GM23338 (cell line): ENCODE results near the gene HK1. TPM values are rescaled to one million over a fixed set of nuclear protein-coding genes. Genes with fewer than 3 reads are reported as not detected.

Source experiments
- ATAC-seq: fragments of 200-7000 bp; cut with Tn5 transposase; 3 replicates; pipeline ENCODE4 v1.9.1; 2020
- DNase-seq: peaks from one replicate; pipeline ENCODE4 v3.0.0-alpha.2; 2015; ENCODE audit warnings: low spot score
- H2AFZ ChIP-seq: fragments of 200-600 bp; sonication (generic); 2 replicates; pipeline ENCODE4 v1.8.0; 2016; ENCODE audit warnings: antibody characterized with exemption, mild to moderate bottlenecking, moderate library complexity
- H3F3A ChIP-seq: fragments of 200-600 bp; sonication (generic); replicated peaks from 2 replicates; pipeline ENCODE4 v1.8.0; 2017; ENCODE audit warnings: antibody characterized with exemption, mixed run types, low read depth
- H3K27ac ChIP-seq: fragments of 200-600 bp; sonication (generic); 2 replicates; pipeline ENCODE4 v1.6.1; 2016; ENCODE audit warnings: low read depth
- H3K27me3 ChIP-seq: fragments of 200-600 bp; sonication (generic); 2 replicates; pipeline ENCODE4 v1.8.0; 2016; ENCODE audit warnings: mild to moderate bottlenecking, mixed run types, moderate library complexity; ENCODE audit not compliant: insufficient read depth
- H3K36me3 ChIP-seq: fragments of 200-600 bp; sonication (generic); 2 replicates; pipeline ENCODE4 v1.8.0; 2016; ENCODE audit warnings: mild to moderate bottlenecking; ENCODE audit not compliant: insufficient read depth
- H3K4me1 ChIP-seq: fragments of 200-600 bp; sonication (generic); 2 replicates; pipeline ENCODE4 v1.8.0; 2016; ENCODE audit warnings: mild to moderate bottlenecking, moderate library complexity; ENCODE audit not compliant: insufficient read depth
- H3K4me2 ChIP-seq: fragments of 200-600 bp; sonication (generic); 2 replicates; pipeline ENCODE4 v1.7.1; 2017; ENCODE audit warnings: mixed run types
- H3K4me3 ChIP-seq: fragments of 200-600 bp; sonication (generic); 2 replicates; pipeline ENCODE4 v1.6.1; 2016; ENCODE audit warnings: mixed run types
- H3K79me2 ChIP-seq: fragments of 200-600 bp; sonication (generic); replicated peaks from 2 replicates; pipeline ENCODE4 v1.8.0; 2017; ENCODE audit warnings: mild to moderate bottlenecking; ENCODE audit not compliant: insufficient read depth
- H3K9me2 ChIP-seq: fragments of 200-600 bp; sonication (generic); 2 replicates; pipeline ENCODE4 v1.8.0; 2017; ENCODE audit not compliant: insufficient read depth
- H4K20me1 ChIP-seq: fragments of 200-600 bp; sonication (generic); replicated peaks from 2 replicates; pipeline ENCODE4 v1.8.0; 2017; ENCODE audit warnings: mild to moderate bottlenecking; ENCODE audit not compliant: insufficient read depth
- H3K27ac Mint-ChIP-seq: 2 replicates; pipeline ENCODE4 v1.8.0; 2020; ENCODE audit warnings: inconsistent platforms, mild to moderate bottlenecking, moderate library complexity, mixed read lengths
- H3K27me3 Mint-ChIP-seq: 3 replicates; pipeline ENCODE4 v1.8.0; 2022; ENCODE audit warnings: low read depth, mild to moderate bottlenecking, moderate library complexity, mixed read lengths, inconsistent platforms; ENCODE audit not compliant: insufficient read depth, poor library complexity
- H3K36me3 Mint-ChIP-seq: 3 replicates; pipeline ENCODE4 v1.8.0; 2021; ENCODE audit warnings: low read depth, mild to moderate bottlenecking, inconsistent platforms, moderate library complexity, mixed read lengths
- H3K4me1 Mint-ChIP-seq: 3 replicates; pipeline ENCODE4 v1.8.0; 2020; ENCODE audit warnings: mild to moderate bottlenecking, inconsistent platforms, mixed read lengths
- H3K4me3 Mint-ChIP-seq: 3 replicates; pipeline ENCODE4 v1.8.0; 2021; ENCODE audit warnings: moderate library complexity, mild to moderate bottlenecking, inconsistent platforms, mixed read lengths
- H3K9me3 Mint-ChIP-seq: 3 replicates; pipeline ENCODE4 v1.8.0; 2020; ENCODE audit warnings: moderate library complexity, mild to moderate bottlenecking, inconsistent platforms, mixed read lengths
- CREB1 ChIP-seq: fragments of 250-450 bp; sonication (Bioruptor Pico); IDR thresholded peaks from 2 replicates; pipeline ENCODE4 v1.5.0; 2020; ENCODE audit warnings: low read depth, mild to moderate bottlenecking, moderate library complexity
- CTCF ChIP-seq, 2 experiments: fragments of 200-600 bp in 1 of 2; sonication (generic) in 1 of 2; conservative IDR thresholded peaks; 2 replicates each; pipeline versions ENCODE4 v1.5.1 to v1.6.1; 2016 to 2017; ENCODE audit warnings: antibody characterized with exemption in 2 of 2, low read depth in 2 of 2, mild to moderate bottlenecking in 2 of 2, moderate library complexity in 1 of 2
- ETS1 ChIP-seq: IDR thresholded peaks from 2 replicates; pipeline ENCODE4 v1.6.1; 2016; ENCODE audit warnings: antibody characterized with exemption
- EZH2 ChIP-seq: fragments of 200-600 bp; sonication (generic); IDR thresholded peaks from one replicate; pipeline ENCODE4 v1.8.0; 2017; ENCODE audit warnings: antibody characterized with exemption, mild to moderate bottlenecking, low read depth; ENCODE audit not compliant: unreplicated experiment
- EZH2phosphoT487 ChIP-seq: fragments of 200-600 bp; sonication (generic); IDR thresholded peaks from one replicate; pipeline ENCODE4 v1.8.1; 2018; ENCODE audit warnings: antibody characterized with exemption; ENCODE audit not compliant: unreplicated experiment
- JUNB ChIP-seq: IDR thresholded peaks from one replicate; pipeline ENCODE4 v1.6.1; 2016; ENCODE audit warnings: antibody characterized with exemption; ENCODE audit not compliant: unreplicated experiment
- ZNF114 ChIP-seq: fragments of 250-450 bp; sonication (Bioruptor Pico); IDR thresholded peaks from 2 replicates; pipeline ENCODE4 v1.5.0; 2020; ENCODE audit warnings: mild to moderate bottlenecking, moderate library complexity
- ZNF331 ChIP-seq: fragments of 250-450 bp; sonication (Bioruptor Pico); IDR thresholded peaks from 2 replicates; pipeline ENCODE4 v1.5.0; 2020; ENCODE audit warnings: low read depth, mild to moderate bottlenecking, moderate library complexity
- ZNF462 ChIP-seq: fragments of 250-450 bp; sonication (Bioruptor Pico); IDR thresholded peaks from 2 replicates; pipeline ENCODE4 v1.5.0; 2020; ENCODE audit warnings: mild to moderate bottlenecking, moderate library complexity
- polyA plus RNA-seq: library from polyadenylated mRNA; unstranded; fragments of >200 nt; fragmentation: Nextera tagmentation; extraction: Ambion mirVana; gene quantifications from 2 replicates; pipeline ENCODE4 v1.2.1, GENCODE V29; 2016
- total RNA-seq: library from RNA; depleted of rRNA; stranded (reverse); fragments of >200 nt; shearing (Covaris generic); gene quantifications from 2 replicates; pipeline ENCODE4 v1.2.3, GENCODE V29; 2014

The HK1 gene
- total and polyA plus RNA-seq, 2 experiments from 2014 or later, result 76.6 to 229 TPM

- ATAC-seq (peak; percentile 73), DNase-seq (no peak)
- TF ChIP-seq CTCF (conservative IDR thresholded peaks at IDR 0.05; ENCODE audit: low read depth in 2 of 2), result peak; percentile 35 to 38
- no peak for TF ChIP-seq JUNB
- Histone ChIP-seq H3K27me3 (no peaks in the 10 kb centered on the region), H3F3A (peaks cover 4% of the 10 kb centered on the region; the same call in 1 of the 2 replicates), H3K36me3 (peaks cover 3% of the 10 kb centered on the region), H3K4me2 (no peak overlapping the region), H3K4me1 (peaks cover 25% of the 10 kb centered on the region), H4K20me1 (peaks cover 10% of the 10 kb centered on the region), H3K4me3 (no peak overlapping the region), H2AFZ (no peak overlapping the region), H3K27ac (no peak overlapping the region; the same call in 1 of the 2 replicates), H3K79me2 (peaks cover 93% of the 10 kb centered on the region), H3K9me2 (no peaks in the 10 kb centered on the region)
- Mint-ChIP-seq H3K4me3 (no peak overlapping the region), H3K27ac (peak overlapping the region; percentile 79; the same call in 1 of the 2 replicates), H3K4me1 (peaks cover 30% of the 10 kb centered on the region), H3K27me3 (peaks cover 6% of the 10 kb centered on the region), H3K9me3 (no peaks in the 10 kb centered on the region), H3K36me3 (peaks cover 27% of the 10 kb centered on the region)
Observed at GRCh38 chr10:69358148-69358795, 80.0 kb downstream of the HK1 start.

- H2AFZ ChIP-seq, result no peak overlapping the region
- H3K4me1 ChIP-seq, result peaks cover 25% of the 10 kb centered on the region
- peaks cover 15% of the 10 kb centered on the region for H4K20me1 ChIP-seq
- H3K27me3 Mint-ChIP-seq, result peaks cover 4% of the 10 kb centered on the region
- H3K4me2 ChIP-seq, result no peak overlapping the region
- ATAC-seq, result no peak
- no peaks in the 10 kb centered on the region for H3K9me2 ChIP-seq
- peaks cover 25% of the 10 kb centered on the region for H3K36me3 Mint-ChIP-seq
- H3K27me3 ChIP-seq, result no peaks in the 10 kb centered on the region
- H3K36me3 ChIP-seq, result peaks cover 6% of the 10 kb centered on the region
- H3K4me3 Mint-ChIP-seq, result no peak overlapping the region
- H3K9me3 Mint-ChIP-seq, result no peaks in the 10 kb centered on the region
- peak overlapping the region; percentile 55; the same call in 1 of the 2 replicates for H3K27ac Mint-ChIP-seq
- H3K4me1 Mint-ChIP-seq, result peaks cover 31% of the 10 kb centered on the region
- H3K27ac ChIP-seq, result no peak overlapping the region; the same call in 1 of the 2 replicates
- H3K79me2 ChIP-seq, result peaks cover 91% of the 10 kb centered on the region
- no peak overlapping the region for H3K4me3 ChIP-seq
- peaks cover 4% of the 10 kb centered on the region; the same call in 1 of the 2 replicates for H3F3A ChIP-seq
- DNase-seq, result no peak
- TF ChIP-seq ZNF331 (CRISPR knock-in tag) (no peak), JUNB (no peak), CTCF (conservative IDR thresholded peaks at IDR 0.05; ENCODE audit: low read depth in 2 of 2) (no peak), EZH2phosphoT487 (no peak), CREB1 (no peak), ETS1 (no peak), ZNF462 (no peak), ZNF114 (CRISPR knock-in tag) (no peak), EZH2 (no peak)
Observed at GRCh38 chr10:69359148-69359547, 80.9 kb downstream of the HK1 start.
